Transverse colon (tissue), 4 donors: Measurements from ENCODE around the gene RETNLB. TPM values are rescaled to one million over a fixed set of nuclear protein-coding genes. Genes with fewer than 3 reads are reported as not detected.

Source experiments
- DNase-seq: peaks from one replicate; pipeline ENCODE4 v3.0.0-alpha.2; 2019
- H3K27ac ChIP-seq, 4 donors: fragments of 200-600 bp; sonication (generic); 2 replicates each; pipeline ENCODE4 v1.5.1; 2016 to 2018; ENCODE audit warnings: inconsistent platforms in 4 of 4
- H3K27me3 ChIP-seq: fragments of 200-600 bp; sonication (generic); 2 replicates; pipeline ENCODE4 v1.5.1; 2017; ENCODE audit warnings: inconsistent platforms
- H3K36me3 ChIP-seq, 4 donors: fragments of 200-600 bp; sonication (generic); 2 replicates each; pipeline ENCODE4 v1.5.1; 2017 to 2019; ENCODE audit warnings: inconsistent platforms in 4 of 4
- H3K4me1 ChIP-seq, 4 donors: fragments of 200-600 bp; sonication (generic); 2 replicates each; pipeline ENCODE4 v1.5.1; 2017 to 2020; ENCODE audit warnings: inconsistent platforms in 4 of 4
- H3K4me3 ChIP-seq, 4 donors: fragments of 200-600 bp; sonication (generic); 1 replicate in 1 of 4; 2 replicates in 3 of 4; pipeline versions ENCODE4 v1.5.1 to v1.6.1; 2017 to 2019; ENCODE audit warnings: inconsistent platforms in 4 of 4
- H3K9me3 ChIP-seq, 2 donors: fragments of 200-600 bp; sonication (generic); 2 replicates each; pipeline ENCODE4 v1.5.1; 2017 to 2019; ENCODE audit warnings: inconsistent platforms in 2 of 2
- EP300 ChIP-seq: sonication (generic); formaldehyde crosslinking; IDR thresholded peaks from one replicate; pipeline ENCODE4 v1.6.1; 2017; ENCODE audit warnings: antibody characterized with exemption, low read depth
- POLR2A ChIP-seq: fragments of 450-650 bp; IDR thresholded peaks from one replicate; pipeline ENCODE4 v1.6.1; 2016; ENCODE audit warnings: antibody characterized with exemption, mild to moderate bottlenecking, moderate library complexity
- POLR2AphosphoS5 ChIP-seq, 3 donors: sonication (generic); formaldehyde crosslinking; IDR thresholded peaks; one replicate each; pipeline ENCODE4 v1.6.1; 2016; ENCODE audit warnings: antibody characterized with exemption in 3 of 3
- WGBS, 2 donors: methylation state at CpG; one replicate each; pipeline ENCODE4 v1.1.5; 2018; ENCODE audit warnings: low coverage in 1 of 2; 5-methylcytosine and 5-hydroxymethylcytosine counted together
- in situ Hi-C, 4 donors: fragments of 200-750 bp; cut with MboI; loops; one replicate each; pipeline versions ENCODE4 v1.15.0 to v1.15.1; 2017; ENCODE audit warnings: low sequenced_read_pairs in 3 of 4, low pct_ligation_motif_present in 1 of 4, low pct_unique_long_range_greater_than_20kb in 1 of 4
- intact Hi-C: fragments of 100-400 bp; cut with DNase I; formaldehyde crosslinking; loops from one replicate; pipeline ENCODE4 v1.15.1; 2023; ENCODE audit warnings: low total_unique reads
- total RNA-seq, 4 donors: library from RNA; depleted of rRNA; stranded (reverse); fragments of >200 nt; gene quantifications; one replicate each; pipeline ENCODE4 v1.1.0, GENCODE V29; 2016
- TF ChIP-seq, protein P1 (sequence below), 5 experiments: fragments of 200-600 bp in 3 of 5; fragments of 450-650 bp in 2 of 5; sonication (generic) in 3 of 5; IDR thresholded peaks; 1 replicate in 2 of 5; 2 replicates in 3 of 5; pipeline ENCODE4 v1.5.1; 2016 to 2017; ENCODE audit warnings: antibody characterized with exemption in 5 of 5, inconsistent platforms in 3 of 5, mild to moderate bottlenecking in 2 of 5, moderate library complexity in 1 of 5

The RETNLB gene
- total RNA-seq, 4 donors from 2014 or later = 3.3 to 62.7 (median 14.2) TPM; not detected in 1

DNA sequence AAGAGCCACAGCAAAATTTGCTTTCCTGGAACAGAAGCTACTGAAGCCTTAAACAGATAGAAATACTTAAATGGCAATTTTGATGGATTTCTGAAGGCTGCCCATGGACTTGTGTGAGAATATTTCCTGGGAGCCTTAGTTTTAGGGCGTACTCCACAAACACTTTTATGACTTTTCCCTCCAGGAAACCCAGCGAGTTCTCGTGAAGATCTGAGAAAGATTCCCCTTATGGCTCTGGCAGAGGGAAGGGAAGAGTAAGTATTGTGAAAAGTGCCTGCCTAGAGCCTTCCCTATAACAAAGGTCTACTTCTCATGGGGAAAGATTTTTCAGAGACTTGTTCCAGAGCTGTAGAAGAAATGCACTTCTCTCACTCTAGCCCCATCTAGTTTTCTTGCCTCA, 34.3 kb upstream of the RETNLB start:
- Histone ChIP-seq H3K4me3 (no peak overlapping the region), H3K27ac (no peak overlapping the region), H3K4me1 (no peaks in the 10 kb centered on the region), H3K9me3 (peaks cover 0 to 6% of the 10 kb centered on the region in 2 donors), H3K36me3 (no peaks in the 10 kb centered on the region), H3K27me3 (no peaks in the 10 kb centered on the region)
- TF ChIP-seq EP300 = no peak
- TF ChIP-seq, protein P1, sequence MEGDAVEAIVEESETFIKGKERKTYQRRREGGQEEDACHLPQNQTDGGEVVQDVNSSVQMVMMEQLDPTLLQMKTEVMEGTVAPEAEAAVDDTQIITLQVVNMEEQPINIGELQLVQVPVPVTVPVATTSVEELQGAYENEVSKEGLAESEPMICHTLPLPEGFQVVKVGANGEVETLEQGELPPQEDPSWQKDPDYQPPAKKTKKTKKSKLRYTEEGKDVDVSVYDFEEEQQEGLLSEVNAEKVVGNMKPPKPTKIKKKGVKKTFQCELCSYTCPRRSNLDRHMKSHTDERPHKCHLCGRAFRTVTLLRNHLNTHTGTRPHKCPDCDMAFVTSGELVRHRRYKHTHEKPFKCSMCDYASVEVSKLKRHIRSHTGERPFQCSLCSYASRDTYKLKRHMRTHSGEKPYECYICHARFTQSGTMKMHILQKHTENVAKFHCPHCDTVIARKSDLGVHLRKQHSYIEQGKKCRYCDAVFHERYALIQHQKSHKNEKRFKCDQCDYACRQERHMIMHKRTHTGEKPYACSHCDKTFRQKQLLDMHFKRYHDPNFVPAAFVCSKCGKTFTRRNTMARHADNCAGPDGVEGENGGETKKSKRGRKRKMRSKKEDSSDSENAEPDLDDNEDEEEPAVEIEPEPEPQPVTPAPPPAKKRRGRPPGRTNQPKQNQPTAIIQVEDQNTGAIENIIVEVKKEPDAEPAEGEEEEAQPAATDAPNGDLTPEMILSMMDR (IDR thresholded peaks at IDR 0.05) = no peak
- no peak for TF ChIP-seq POLR2AphosphoS5 (IDR thresholded peaks at IDR 0.05)
- TF ChIP-seq POLR2A = no peak
- WGBS, 2 donors = 25 to 29% methylated on average over 3 of the region's 3 CpGs
- no peak for DNase-seq
- intact Hi-C loops = no loop called here
- in situ Hi-C loops = no loop called here

DNA sequence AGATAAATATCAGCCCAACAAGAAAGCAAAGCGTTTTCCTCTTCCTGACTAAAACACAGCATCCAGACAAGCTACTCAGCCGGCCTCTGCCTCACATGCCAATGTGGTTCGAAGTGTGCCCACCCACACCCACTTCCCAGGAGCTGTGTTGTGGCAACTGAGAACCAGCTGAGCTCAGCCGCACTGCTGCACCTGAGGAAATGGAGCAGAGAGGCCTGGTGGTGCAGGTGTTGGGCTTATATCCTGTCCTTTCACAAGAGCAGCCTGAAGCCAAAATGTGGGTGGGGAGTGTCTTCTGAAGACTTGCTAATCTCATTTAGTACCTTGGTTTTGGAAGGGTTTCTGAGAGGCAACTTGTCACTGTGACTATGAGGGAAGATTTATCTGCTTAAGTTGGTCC, 23.0 kb upstream of the RETNLB start:
- H3K27me3 ChIP-seq = no peaks in the 10 kb centered on the region
- H3K9me3 ChIP-seq = no peaks in the 10 kb centered on the region
- no peaks in the 10 kb centered on the region for H3K4me1 ChIP-seq
- TF ChIP-seq, protein P1 (IDR thresholded peaks at IDR 0.05) = no peak
- TF ChIP-seq EP300 (no peak), POLR2AphosphoS5 (IDR thresholded peaks at IDR 0.05) (no peak), POLR2A (no peak)
- H3K4me3 ChIP-seq = no peak overlapping the region
- WGBS, 2 donors = 71 to 80% methylated on average over 1 to 4 of the region's 4 CpGs
- intact Hi-C loops = no loop called here
- H3K36me3 ChIP-seq = no peaks in the 10 kb centered on the region
- in situ Hi-C loops = no loop called here
- H3K27ac ChIP-seq = no peak overlapping the region
- DNase-seq = no peak

DNA sequence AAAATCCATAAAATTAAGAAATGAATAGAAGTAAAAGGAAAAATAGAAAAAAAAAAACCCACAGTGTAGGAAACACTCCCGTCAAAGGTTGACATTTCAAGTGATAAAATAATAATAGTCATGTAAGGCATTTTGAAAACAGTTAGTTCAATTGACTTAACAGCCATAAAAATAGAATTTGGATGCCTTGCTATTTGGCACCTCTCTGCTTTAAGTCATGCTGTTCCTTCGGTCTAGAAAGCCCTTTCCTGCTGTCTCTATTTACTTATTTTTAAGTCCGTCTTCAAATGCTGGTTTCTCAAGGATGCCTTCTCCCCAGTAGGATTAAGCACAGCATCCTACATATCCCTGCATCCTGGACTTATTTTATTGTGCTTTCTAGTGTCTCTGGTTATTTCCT, 22.3 kb upstream of the RETNLB start:
- Histone ChIP-seq H3K9me3 (no peaks in the 10 kb centered on the region), H3K27me3 (no peaks in the 10 kb centered on the region), H3K36me3 (no peaks in the 10 kb centered on the region), H3K27ac (no peak overlapping the region), H3K4me1 (no peaks in the 10 kb centered on the region), H3K4me3 (no peak overlapping the region)
- intact Hi-C loops = no loop called here
- TF ChIP-seq EP300 (no peak), POLR2AphosphoS5 (IDR thresholded peaks at IDR 0.05) (no peak), POLR2A (no peak)
- TF ChIP-seq, protein P1 (IDR thresholded peaks at IDR 0.05) = no peak
- no peak for DNase-seq
- 93 to 94% methylated on average over 3 of the region's 3 CpGs for WGBS, 2 donors
- in situ Hi-C loops = no loop called here

DNA sequence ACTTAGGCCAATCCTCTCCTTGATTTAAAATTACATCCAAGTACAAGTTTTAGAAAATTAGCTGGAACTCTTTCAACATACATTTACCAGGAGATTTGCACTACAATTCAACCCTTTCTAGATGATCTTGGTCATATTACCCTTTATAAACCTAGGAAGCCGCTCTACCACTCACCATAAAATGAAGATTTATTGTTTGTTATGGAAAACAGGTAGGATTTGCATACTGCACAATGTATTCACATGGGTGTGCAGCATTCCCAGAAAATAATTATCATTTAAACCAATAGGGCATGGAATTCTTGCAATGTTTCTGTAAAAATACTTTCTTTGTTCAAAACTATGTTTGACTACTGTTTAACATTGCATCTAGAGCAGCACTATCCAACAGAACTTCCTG, 18.4 kb upstream of the RETNLB start:
- WGBS, 2 donors = 36% methylated on average over 1 of the region's 1 CpG
- TF ChIP-seq EP300 (no peak), POLR2AphosphoS5 (IDR thresholded peaks at IDR 0.05) (no peak), POLR2A (no peak)
- TF ChIP-seq, protein P1 (IDR thresholded peaks at IDR 0.05) = no peak
- no peak overlapping the region for H3K27ac ChIP-seq
- in situ Hi-C loops (no loop called here), intact Hi-C loops (no loop called here)
- H3K4me3 ChIP-seq = no peak overlapping the region
- H3K36me3 ChIP-seq = no peaks in the 10 kb centered on the region
- H3K27me3 ChIP-seq = no peaks in the 10 kb centered on the region
- no peaks in the 10 kb centered on the region for H3K9me3 ChIP-seq
- H3K4me1 ChIP-seq = no peaks in the 10 kb centered on the region
- DNase-seq = no peak
